Neutrophil (primary cell): ENCODE measurements around the gene OR6B3.

Experiments
- H3K27ac ChIP-seq: fragments of 200-600 bp; sonication (generic); 2 replicates; pipeline ENCODE4 v1.5.1; 2016; ENCODE audit warnings: mild to moderate bottlenecking, moderate library complexity
- H3K27me3 ChIP-seq: fragments of 200-600 bp; sonication (generic); 2 replicates; pipeline ENCODE4 v1.6.0; 2016; ENCODE audit warnings: mild to moderate bottlenecking
- H3K36me3 ChIP-seq: fragments of 200-600 bp; sonication (generic); 2 replicates; pipeline ENCODE4 v1.5.1; 2017
- H3K4me1 ChIP-seq, 2 experiments: fragments of 200-600 bp in 1 of 2; sonication (generic) in 1 of 2; 1 replicate in 1 of 2; 2 replicates in 1 of 2; pipeline versions ENCODE4 v1.5.1 to v1.6.1; 2013 to 2016; ENCODE audit warnings: low read depth in 1 of 2, low read length in 1 of 2, mild to moderate bottlenecking in 1 of 2, moderate library complexity in 1 of 2; ENCODE audit not compliant: control insufficient read depth in 1 of 2, insufficient read depth in 1 of 2
- H3K4me3 ChIP-seq, 2 experiments: fragments of 200-600 bp in 1 of 2; sonication (generic) in 1 of 2; 1 replicate in 1 of 2; 2 replicates in 1 of 2; pipeline ENCODE4 v1.5.1; 2013 to 2016; ENCODE audit warnings: low read depth in 1 of 2, low read length in 1 of 2, mild to moderate bottlenecking in 1 of 2, moderate library complexity in 1 of 2
- H3K9me3 ChIP-seq: fragments of 200-600 bp; sonication (generic); 2 replicates; pipeline ENCODE4 v1.5.1; 2016
- TF ChIP-seq, protein P1 (sequence below): fragments of 200-600 bp; sonication (generic); IDR thresholded peaks from 2 replicates; pipeline ENCODE4 v1.5.1; 2016; ENCODE audit warnings: antibody characterized with exemption

The OR6B3 gene

GRCh38 chr2:239997686-239998409, 55.5 kb downstream of the OR6B3 start:
- H3K27ac ChIP-seq = no peak overlapping the region
- H3K27me3 ChIP-seq = no peaks in the 10 kb centered on the region
- H3K36me3 ChIP-seq = peaks cover 50% of the 10 kb centered on the region
- H3K4me1 ChIP-seq = no peaks in the 10 kb centered on the region
- TF ChIP-seq, protein P1, sequence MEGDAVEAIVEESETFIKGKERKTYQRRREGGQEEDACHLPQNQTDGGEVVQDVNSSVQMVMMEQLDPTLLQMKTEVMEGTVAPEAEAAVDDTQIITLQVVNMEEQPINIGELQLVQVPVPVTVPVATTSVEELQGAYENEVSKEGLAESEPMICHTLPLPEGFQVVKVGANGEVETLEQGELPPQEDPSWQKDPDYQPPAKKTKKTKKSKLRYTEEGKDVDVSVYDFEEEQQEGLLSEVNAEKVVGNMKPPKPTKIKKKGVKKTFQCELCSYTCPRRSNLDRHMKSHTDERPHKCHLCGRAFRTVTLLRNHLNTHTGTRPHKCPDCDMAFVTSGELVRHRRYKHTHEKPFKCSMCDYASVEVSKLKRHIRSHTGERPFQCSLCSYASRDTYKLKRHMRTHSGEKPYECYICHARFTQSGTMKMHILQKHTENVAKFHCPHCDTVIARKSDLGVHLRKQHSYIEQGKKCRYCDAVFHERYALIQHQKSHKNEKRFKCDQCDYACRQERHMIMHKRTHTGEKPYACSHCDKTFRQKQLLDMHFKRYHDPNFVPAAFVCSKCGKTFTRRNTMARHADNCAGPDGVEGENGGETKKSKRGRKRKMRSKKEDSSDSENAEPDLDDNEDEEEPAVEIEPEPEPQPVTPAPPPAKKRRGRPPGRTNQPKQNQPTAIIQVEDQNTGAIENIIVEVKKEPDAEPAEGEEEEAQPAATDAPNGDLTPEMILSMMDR = no peak
- no peaks in the 10 kb centered on the region for H3K9me3 ChIP-seq
- H3K4me3 ChIP-seq = no peak overlapping the region
